ENCODE results near the gene KATNAL1.

The KATNAL1 gene

DNA sequence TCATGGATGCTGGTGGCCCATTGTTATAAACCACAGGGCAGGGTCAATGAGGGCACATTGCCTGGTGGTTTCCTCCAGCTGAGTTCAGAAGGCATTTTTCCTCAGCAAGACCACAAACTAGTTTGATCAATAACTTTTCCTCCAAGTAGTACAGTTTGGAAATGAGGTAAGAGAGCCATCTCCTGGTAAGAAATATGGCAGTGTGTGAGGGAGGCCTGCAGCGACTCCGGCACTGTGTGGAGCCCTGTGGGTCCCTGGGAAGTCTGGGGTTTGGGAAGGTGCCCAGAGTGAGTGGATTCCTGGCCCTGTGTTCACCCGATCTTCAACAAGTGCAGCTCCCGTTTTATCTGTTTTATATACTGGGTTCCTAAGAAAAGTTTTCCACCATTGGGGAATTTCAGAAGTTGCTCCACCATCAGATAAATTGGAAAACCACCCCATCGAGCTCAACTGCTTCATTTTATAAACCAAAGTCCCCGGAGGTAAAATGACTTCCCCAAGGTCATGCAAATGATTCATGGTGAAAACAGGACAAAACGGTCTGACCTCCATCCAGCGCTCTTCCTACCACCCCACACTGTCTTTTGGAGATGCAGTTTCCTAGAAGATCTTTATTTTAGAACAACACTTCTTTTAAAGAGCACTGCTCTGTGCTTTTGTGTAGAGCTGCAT, 148.4 kb downstream of the KATNAL1 start:
- no peak for DNase-seq

DNA sequence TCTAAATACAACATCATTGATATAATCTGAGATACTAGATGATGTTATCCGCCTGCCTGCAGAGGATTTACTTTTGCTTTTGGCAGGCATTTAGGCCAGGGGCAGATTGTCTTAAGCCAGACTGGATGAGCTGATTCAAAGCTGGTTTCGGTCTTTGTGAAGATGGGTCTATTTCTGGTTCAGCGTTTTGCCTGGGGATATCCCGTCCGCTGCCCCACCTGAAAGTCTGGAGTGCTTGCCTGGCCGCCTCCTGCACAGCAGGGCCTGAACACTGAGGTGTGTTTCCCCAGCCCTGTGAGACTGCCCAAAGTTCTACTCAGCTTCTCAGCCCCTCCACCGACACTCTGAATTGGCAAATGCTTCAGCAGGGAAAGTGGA, 149.7 kb downstream of the KATNAL1 start:
- DNase-seq, result no peak

DNA sequence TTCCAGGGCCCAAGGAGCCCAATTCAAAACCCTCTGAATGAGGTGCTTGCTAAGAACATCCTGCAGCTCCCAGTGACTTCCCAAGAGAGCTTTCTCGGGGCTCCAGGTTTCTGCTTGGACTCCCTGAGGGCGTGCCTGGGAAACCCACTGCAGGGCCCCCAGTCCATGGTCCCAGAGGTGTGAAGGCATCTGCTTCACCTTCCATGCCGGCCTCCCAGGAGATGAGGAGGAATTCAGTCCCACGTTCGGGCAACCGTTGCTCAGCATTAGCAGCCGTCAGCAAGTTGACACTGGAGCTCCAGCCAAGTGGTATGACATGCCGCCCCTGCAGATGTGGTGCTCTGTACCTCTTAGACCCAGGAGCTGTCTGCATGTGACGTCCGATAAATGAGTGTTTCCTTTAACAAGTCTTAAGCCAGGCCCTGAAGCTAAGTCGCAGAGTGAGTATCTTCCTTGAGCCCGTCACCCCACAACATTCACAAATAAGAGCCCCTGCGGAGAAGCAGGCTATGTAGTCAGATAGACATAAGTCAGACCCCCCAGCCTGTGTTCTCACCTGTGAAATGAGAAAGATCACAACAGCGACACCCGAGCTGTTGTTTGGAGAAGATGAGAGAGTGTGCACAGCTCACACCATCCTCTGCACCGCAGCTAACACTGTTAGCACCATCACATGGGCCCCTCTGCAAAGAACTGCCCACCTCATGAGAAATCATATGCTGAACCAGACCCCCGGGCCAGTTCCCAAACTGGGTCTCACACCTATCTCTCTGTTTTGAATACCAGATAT, 150.3 kb downstream of the KATNAL1 start:
- DNase-seq, result no peak

DNA sequence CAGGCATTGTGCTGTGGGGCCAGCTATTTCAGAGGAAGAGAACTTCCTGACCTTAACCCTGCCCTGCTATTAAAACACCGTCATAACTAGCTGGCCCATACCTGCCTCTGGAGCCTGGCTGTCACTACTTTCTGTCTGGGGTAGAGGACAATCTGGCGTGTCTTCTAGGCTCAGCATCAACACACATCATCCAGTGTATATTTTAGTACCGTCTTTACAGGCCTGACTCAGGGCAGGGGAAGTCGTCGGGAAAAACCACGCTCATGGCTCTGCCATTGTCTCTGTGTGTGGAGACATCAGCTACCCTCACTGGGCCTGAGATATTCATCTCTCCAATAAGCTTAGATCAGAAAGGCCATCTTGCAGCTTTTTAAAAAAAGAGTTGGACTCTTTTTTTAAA, 151.1 kb downstream of the KATNAL1 start:
- DNase-seq, result no peak

DNA sequence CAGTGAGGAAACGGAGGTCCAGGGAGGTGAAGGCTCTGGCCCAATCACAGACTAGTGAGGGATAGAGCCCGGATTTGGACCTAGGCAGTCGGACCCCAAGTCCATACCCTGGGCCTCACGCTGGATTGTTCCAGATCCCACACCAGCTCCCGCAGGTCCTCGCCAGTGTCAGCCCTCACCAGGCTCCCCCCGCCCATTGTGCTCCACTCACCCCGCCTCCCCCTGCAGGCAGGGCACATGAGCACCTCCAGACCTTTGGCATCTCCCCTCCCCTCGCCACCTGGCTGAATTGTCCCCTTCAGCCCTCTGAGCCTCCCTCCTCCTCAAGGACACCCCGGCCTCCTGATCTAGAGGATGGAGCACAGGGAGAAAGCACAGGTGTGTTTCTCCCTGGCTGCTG, 152.4 kb downstream of the KATNAL1 start:
- no peak for DNase-seq

DNA sequence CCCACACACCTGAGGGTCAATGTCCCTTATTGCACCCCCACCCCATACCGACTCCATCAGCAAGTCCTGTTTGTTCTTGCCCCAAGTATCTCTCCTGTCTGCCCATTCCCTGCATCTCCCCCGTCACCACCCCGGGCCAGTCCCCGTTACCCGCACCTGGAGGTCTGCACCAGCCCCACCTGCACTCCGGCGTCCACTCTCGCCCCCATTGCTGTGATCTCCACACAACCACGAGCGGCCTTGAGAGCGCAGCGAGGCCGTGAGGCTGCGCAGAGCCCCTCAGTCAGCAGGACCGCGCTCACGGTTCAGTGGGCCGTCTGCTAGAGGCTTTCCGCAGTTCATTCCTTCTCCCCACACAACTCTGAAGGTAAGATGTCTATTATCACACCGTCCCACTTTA, 152.8 kb downstream of the KATNAL1 start:
- no peak for DNase-seq

DNA sequence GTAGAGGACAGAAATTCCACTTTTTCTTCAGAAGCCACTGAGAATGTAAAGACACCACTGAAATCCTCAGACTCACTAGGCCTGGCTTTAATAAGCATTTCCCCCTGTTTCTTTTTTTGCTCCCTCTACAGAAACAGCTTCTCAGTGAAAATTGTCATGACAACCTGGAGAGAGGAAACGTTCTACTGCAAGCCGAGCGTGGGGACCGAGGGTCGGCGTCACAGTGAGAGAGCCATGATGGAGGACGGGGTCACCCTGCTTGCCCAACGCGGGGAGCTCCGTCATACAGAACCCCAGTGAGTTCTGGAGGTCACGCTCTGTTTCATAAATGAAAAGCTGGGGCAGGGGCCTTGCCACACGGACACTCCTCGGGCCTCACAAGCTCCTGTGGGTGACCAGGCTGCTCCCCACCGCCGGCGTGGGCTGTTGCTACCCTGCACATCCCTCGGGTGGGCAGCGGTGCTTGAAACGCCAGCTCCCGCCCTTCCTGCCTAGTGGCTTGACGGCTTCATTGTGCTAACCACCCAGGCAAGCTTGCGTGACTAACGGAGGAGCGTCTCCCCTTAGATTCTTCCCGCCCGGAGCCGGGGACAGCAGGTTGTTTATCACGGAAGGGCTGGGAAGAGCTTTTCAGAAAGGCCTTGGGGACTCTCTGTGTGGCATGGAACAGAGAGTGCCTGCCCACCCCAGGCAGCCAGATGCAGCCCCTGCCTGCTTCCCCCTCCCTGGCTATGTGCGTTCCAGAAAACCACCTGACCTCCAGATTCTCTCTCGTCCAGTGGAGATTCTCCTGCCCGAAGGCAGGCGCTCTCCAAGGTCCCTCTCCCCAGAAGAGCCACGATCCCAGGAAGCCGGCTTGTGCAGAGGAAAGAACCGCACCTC, 153.6 kb downstream of the KATNAL1 start:
- no peak for DNase-seq

All from inflammatory macrophage treated with lipopolysaccharide for 1 hour (primary cell).